ENCODE data around the gene POU6F1.

DNA sequence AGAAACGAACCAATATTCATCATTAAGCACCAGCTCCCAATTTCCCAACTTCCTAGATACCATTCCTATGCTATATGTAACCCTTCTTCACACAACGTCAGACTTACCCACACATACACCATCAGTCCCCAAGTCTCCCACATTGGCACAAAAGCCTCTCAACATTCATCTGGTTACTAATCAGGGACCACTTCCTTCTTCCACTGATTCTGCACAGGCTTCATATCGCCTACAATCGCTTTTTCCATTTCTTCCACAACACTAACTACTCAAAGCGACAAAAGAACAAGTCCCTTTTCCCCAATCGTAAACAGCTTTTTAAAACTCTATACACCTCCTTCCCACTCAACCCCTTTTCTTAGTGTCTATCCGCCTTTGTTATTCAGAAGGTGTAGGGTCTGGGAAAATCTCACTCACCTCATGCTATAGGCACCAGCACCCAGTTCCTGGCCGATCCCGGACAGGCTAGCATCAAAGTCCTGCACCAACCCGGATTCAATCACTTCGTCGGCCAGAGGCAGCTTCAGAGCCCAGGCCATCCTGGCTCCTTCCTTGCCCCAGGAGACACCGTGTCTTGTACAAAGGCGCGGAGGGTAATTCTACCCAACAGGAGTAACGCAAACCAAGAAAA is 45.9 kb downstream of the POU6F1 start:
- TF ChIP-seq CTCF (IDR thresholded peaks at IDR 0.05) (no peak), POLR2A (IDR thresholded peaks at IDR 0.05) (no peak)
